ENCODE data around the gene CLEC10A.

DNA sequence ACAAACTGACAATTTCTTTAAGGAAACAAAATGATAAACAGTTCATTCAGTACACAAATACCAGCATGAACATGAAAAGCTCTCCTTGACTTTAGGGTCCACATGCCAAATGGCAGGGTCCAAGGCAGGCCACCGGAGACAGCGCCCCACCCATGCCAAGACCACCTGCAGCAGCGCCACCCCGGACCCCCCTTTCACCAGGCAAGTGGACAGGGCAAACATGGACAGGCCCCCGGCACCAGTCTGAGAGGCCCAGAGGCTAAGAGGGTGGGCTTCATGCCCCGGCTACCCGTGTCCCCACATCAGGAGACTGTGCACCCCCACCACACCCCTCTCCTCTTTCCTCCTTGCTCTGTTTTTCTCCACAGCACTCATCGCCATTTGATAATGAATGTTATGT is 49.3 kb upstream of the CLEC10A start:
- TF ChIP-seq SUZ12 (IDR thresholded peaks at IDR 0.05; ENCODE audit: extremely low read depth, insufficient read depth, insufficient read length): no peak
- no peak for TF ChIP-seq YY1 (IDR thresholded peaks at IDR 0.05; ENCODE audit: insufficient read depth, insufficient read length)
- TF ChIP-seq ZNF274 (IDR thresholded peaks at IDR 0.05; ENCODE audit: low read depth, low read length): no peak

All from NT2/D1 (cell line).